COLO668 (cell line): ENCODE data around the gene OR10J5.
"Not testable (repeated sequence)": the region's sequence is repeated elsewhere in the genome, so short reads cannot be mapped to it uniquely, and the experiment has no call there.

Source experiments
- DNase-seq: peaks from one replicate; lab custom pipeline; 2025; ENCODE audit not compliant: unreplicated experiment; lab: John Stamatoyannopoulos, UW

The OR10J5 gene, protein sequence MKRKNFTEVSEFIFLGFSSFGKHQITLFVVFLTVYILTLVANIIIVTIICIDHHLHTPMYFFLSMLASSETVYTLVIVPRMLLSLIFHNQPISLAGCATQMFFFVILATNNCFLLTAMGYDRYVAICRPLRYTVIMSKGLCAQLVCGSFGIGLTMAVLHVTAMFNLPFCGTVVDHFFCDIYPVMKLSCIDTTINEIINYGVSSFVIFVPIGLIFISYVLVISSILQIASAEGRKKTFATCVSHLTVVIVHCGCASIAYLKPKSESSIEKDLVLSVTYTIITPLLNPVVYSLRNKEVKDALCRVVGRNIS

DNA sequence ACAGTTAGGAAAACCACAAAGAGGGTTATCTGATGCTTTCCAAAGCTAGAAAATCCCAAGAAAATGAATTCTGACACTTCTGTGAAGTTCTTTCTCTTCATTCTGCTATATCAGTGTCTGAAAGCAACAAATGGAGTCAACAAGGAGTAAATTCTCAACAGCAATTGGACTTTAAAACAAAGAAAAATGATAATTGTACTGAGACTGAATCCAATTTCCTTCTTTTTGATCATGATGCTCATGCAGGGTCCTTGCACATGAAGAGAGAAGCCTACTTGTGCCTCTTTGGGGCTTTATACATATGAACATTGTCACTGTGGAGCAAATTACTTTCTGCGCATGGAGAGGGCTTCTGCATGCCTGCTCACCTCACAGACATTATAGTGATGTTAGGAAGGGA is at the start of gene OR10J5:
Gene OR10J5 (minus strand): TSS at position 101 of the 400 bp plus-strand sequence. CDS start 0 bp downstream, at position 101.
- DNase-seq, result no peak

- no peak for DNase-seq
Observed at GRCh38 chr1:159584536-159584935, 48.7 kb upstream of the OR10J5 start.

- DNase-seq, result no peak
Observed at GRCh38 chr1:159581422-159581821, 45.6 kb upstream of the OR10J5 start.

DNA sequence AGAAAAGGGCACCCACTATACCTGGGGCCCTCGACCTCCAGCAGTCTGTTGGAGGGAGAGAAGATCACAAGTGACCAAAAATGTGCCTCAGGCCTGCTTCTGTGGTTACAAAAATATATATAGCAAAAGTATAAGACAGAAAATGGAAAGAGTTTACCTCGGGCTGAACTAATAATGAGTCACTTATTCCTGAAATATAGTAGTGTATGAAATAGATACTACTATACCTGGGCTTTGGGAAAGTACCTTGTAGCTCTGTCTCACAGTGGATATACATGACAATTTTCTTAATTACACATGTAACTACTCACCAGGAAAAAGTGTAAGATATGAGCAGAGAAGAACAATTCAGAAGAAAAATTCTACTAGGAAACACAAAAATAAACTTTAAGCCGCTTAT is 44.5 kb upstream of the OR10J5 start:
- no peak for DNase-seq

- no peak for DNase-seq
Observed at GRCh38 chr1:159577446-159577845, 41.6 kb upstream of the OR10J5 start.

DNA sequence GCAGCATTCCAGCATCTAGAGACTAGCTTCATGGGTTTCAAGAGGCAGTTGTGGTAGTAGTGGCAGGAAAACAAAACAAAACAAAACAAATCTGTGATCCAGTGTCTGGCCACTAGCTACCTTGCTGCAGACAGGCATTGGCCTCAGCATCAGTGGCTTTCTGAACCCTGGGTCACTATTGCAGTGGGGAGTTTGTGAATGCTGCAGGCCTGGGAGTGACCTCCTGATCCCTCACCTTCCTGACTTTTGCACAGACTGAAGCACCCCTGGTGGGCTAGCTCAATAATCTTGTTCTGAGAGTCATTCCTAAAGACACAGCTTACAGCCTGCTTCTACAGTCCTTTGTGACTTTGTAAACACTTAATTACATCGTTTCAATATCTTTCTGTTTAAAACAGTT is 26.9 kb upstream of the OR10J5 start:
- no peak for DNase-seq

DNA sequence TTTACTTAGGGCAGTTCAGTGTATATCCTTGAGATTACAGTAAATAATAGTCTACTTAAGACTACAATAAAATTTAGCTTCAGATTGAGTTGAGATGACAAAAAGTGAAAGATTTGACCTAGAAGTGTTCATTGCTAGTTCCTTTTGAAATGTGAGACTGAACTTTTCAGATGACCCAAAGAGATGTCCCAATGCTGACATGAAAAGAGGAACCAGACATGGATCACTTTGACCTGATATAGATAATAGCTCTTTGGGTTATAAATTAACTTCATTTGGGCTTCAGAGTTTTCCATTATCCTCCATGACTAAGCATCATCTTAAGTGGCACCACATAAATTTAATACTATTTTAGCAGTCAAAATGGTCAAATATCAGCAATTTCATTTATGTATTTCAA is 25.7 kb upstream of the OR10J5 start:
- DNase-seq, result no peak

- DNase-seq, result no peak
Observed at GRCh38 chr1:159560599-159560998, 24.8 kb upstream of the OR10J5 start.

DNA sequence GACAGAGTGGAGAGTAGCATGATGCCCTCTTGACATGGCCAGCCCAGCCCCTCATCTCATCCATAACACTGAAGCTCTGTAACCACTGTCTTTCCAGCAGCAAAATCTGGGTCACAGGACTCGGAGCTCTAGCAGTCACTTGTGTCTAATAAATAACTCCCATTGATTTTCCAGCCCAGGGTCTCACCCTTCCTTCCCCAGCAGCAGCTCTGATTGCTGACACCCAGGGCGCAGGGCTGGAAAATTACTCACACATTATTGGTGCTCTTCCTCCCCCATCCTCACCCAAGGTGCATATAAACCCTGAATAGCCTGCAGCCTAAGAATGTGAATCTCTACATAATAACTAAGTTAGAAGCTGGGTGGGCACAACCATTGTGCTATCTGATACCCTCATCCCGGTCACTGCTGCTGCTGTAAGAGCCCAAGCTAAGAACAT is 21.1 kb upstream of the OR10J5 start:
- no peak for DNase-seq

DNA sequence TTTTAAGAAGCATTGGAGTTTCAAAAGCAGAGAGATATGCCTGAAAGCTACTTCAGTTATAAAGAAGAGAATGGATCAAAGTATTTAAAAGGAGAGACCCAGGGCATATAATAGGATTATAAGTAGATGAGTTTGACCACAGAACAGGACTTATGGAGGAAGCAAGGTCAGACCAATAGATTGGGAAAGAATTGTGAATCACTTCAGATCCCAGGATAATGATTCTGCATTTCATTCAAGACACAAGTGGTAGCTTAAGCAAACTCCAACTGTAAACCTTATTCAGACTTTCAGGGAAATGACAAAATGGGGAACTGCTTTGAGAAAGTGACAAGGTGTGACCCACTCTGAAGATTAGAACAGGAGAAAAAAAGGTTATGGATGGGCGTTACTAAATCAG is 18.9 kb upstream of the OR10J5 start:
- no peak for DNase-seq

DNA sequence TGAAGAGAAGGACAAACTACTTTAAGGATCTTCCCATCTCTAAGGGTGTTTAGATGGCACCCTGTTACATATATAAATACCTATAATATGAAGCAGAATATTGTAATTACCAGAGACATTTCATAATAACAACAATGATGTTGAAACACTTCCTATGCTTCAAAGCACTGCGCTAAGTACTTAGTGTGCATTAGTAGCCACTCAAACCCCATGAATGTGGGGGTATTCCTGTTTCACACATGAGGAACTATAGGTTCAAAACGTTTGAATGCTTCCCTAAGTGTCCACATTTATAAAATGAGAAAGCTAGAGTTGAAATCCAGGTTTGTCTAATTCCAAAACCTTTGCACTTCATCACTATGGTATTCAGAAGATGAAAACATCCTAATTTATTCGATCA is 18.5 kb upstream of the OR10J5 start:
- DNase-seq, result no peak

GRCh38 chr1:159548126-159548525 is 12.3 kb upstream of the OR10J5 start:
- DNase-seq, result no peak

GRCh38 chr1:159532922-159533321 is 2.9 kb downstream of the OR10J5 start:
- DNase-seq, result no peak

GRCh38 chr1:159524792-159525191 is 11.0 kb downstream of the OR10J5 start:
- not testable (repeated sequence) for DNase-seq

- no peak for DNase-seq
Observed at GRCh38 chr1:159510229-159510541, 25.6 kb downstream of the OR10J5 start.

- no peak for DNase-seq
Observed at GRCh38 chr1:159509440-159510228, 26.2 kb downstream of the OR10J5 start.

GRCh38 chr1:159508951-159509350 is 26.9 kb downstream of the OR10J5 start:
- DNase-seq, result no peak

GRCh38 chr1:159505676-159506075 is 30.1 kb downstream of the OR10J5 start:
- no peak for DNase-seq

DNA sequence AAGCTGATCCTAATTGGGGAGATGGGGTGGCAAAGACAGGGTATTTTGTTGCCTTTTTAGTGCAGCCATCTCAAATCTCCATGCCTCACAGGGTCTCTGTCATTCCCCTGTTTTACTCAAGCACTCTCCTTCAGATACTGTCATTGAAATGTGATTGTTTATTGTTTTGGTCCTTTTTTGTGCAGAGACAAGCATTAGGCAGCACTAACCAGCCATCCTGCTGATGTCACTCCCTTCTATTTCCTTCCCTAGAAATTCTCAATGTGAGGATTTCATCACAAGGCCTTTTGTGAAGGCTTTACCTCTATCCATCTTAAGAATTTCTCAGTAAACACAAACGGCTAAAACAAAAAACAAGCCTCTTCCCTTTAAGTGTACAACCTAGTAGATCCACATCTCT is 34.7 kb downstream of the OR10J5 start:
- no peak for DNase-seq

- DNase-seq, result not testable (repeated sequence)
Observed at GRCh38 chr1:159494513-159495210, 41.1 kb downstream of the OR10J5 start.

GRCh38 chr1:159493354-159493753 is 42.5 kb downstream of the OR10J5 start:
- DNase-seq, result no peak
